Thoracic aorta (tissue), 2 donors: Measurements from ENCODE around the gene CNNM1. TPM values are rescaled to one million over a fixed set of nuclear protein-coding genes. Genes with fewer than 3 reads are reported as not detected.

Source experiments
- ATAC-seq: fragments of 150-250 bp; one replicate; pipeline ENCODE4 v1.8.0; 2017; ENCODE audit warnings: low read depth; ENCODE audit not compliant: insufficient number of reproducible peaks, low FRiP score
- DNase-seq: peaks from one replicate; pipeline ENCODE4 v3.0.0-alpha.2; 2020; ENCODE audit warnings: low spot score
- H3K27ac ChIP-seq, 2 donors: fragments of 200-600 bp; sonication (generic); 1 replicate in 1 of 2; 2 replicates in 1 of 2; pipeline ENCODE4 v1.5.1; 2016; ENCODE audit warnings: mild to moderate bottlenecking in 2 of 2, moderate library complexity in 2 of 2
- H3K27me3 ChIP-seq: fragments of 200-600 bp; sonication (generic); replicated peaks from 2 replicates; pipeline ENCODE4 v1.6.0; 2016; ENCODE audit warnings: mild to moderate bottlenecking; ENCODE audit not compliant: insufficient read depth
- H3K36me3 ChIP-seq: fragments of 200-600 bp; sonication (generic); one replicate; pipeline ENCODE4 v1.5.1; 2016
- H3K4me1 ChIP-seq, 2 donors: fragments of 200-600 bp; sonication (generic); 1 replicate in 1 of 2; 2 replicates in 1 of 2; pipeline versions ENCODE4 v1.5.1 to v1.6.0; 2016; ENCODE audit warnings: low read depth in 2 of 2, mild to moderate bottlenecking in 1 of 2; ENCODE audit not compliant: control insufficient read depth in 1 of 2
- H3K4me3 ChIP-seq: fragments of 200-600 bp; sonication (generic); 2 replicates; pipeline ENCODE4 v1.5.1; 2016; ENCODE audit warnings: mild to moderate bottlenecking
- H3K9me3 ChIP-seq: fragments of 200-600 bp; sonication (generic); 2 replicates; pipeline ENCODE4 v1.5.1; 2016
- CTCF ChIP-seq: fragments of 200-600 bp; sonication (generic); IDR thresholded peaks from one replicate; pipeline ENCODE4 v1.5.1; 2019; ENCODE audit warnings: antibody characterized with exemption
- total RNA-seq, 2 donors: library from RNA; depleted of rRNA; stranded (reverse); fragments of >200 nt; gene quantifications; one replicate each; pipeline versions ENCODE4 v1.1.0 to v1.2.3, GENCODE V29; 2016

Gene CNNM1
- total RNA-seq, 2 donors from 2014 or later = 0.35 to 0.68 TPM

- Histone ChIP-seq H3K9me3 (no peaks in the 10 kb centered on the region), H3K27ac (no peak overlapping the region), H3K4me3 (no peak overlapping the region), H3K27me3 (no peaks in the 10 kb centered on the region), H3K4me1 (no peaks in the 10 kb centered on the region), H3K36me3 (peaks cover 39% of the 10 kb centered on the region)
- TF ChIP-seq CTCF = no peak
- no peak for ATAC-seq
- no peak for DNase-seq
Measured at GRCh38 chr10:99399664-99400063, 70.5 kb downstream of the CNNM1 start.

- H3K4me3 ChIP-seq = no peak overlapping the region
- TF ChIP-seq CTCF = no peak
- DNase-seq (no peak), ATAC-seq (no peak)
- no peak overlapping the region for H3K27ac ChIP-seq
- no peaks in the 10 kb centered on the region for H3K9me3 ChIP-seq
- peaks cover 38% of the 10 kb centered on the region for H3K36me3 ChIP-seq
- no peaks in the 10 kb centered on the region for H3K27me3 ChIP-seq
- H3K4me1 ChIP-seq = no peaks in the 10 kb centered on the region
Measured at GRCh38 chr10:99403674-99404073, 74.5 kb downstream of the CNNM1 start.

- Histone ChIP-seq H3K36me3 (peaks cover 25% of the 10 kb centered on the region), H3K4me1 (no peaks in the 10 kb centered on the region), H3K27ac (no peak overlapping the region), H3K4me3 (no peak overlapping the region), H3K9me3 (no peaks in the 10 kb centered on the region), H3K27me3 (no peaks in the 10 kb centered on the region)
- ATAC-seq = no peak
- DNase-seq = no peak
- TF ChIP-seq CTCF = no peak
Measured at GRCh38 chr10:99406149-99406548, 77.0 kb downstream of the CNNM1 start.

- no peak for TF ChIP-seq CTCF
- no peaks in the 10 kb centered on the region for H3K4me1 ChIP-seq
- DNase-seq (no peak), ATAC-seq (no peak)
- H3K9me3 ChIP-seq = no peaks in the 10 kb centered on the region
- H3K27ac ChIP-seq = no peak overlapping the region
- no peak overlapping the region for H3K4me3 ChIP-seq
- no peaks in the 10 kb centered on the region for H3K27me3 ChIP-seq
- peaks cover 6% of the 10 kb centered on the region for H3K36me3 ChIP-seq
Measured at GRCh38 chr10:99410146-99410545, 81.0 kb downstream of the CNNM1 start.

GRCh38 chr10:99410876-99411275, 81.7 kb downstream of the CNNM1 start:
- Histone ChIP-seq H3K4me3 (no peak overlapping the region), H3K4me1 (no peaks in the 10 kb centered on the region), H3K36me3 (peaks cover 2% of the 10 kb centered on the region), H3K9me3 (no peaks in the 10 kb centered on the region), H3K27me3 (no peaks in the 10 kb centered on the region), H3K27ac (no peak overlapping the region)
- no peak for ATAC-seq
- DNase-seq = no peak
- TF ChIP-seq CTCF = no peak
